K562 (cell line): ENCODE results near the gene PRXL2B. TPM values are rescaled to one million over a fixed set of nuclear protein-coding genes. Genes with fewer than 3 reads are reported as not detected.

Experiments
- ARHGAP35 ChIP-seq: fragments of 450-650 bp; IDR thresholded peaks from 2 replicates; pipeline ENCODE4 v1.6.1; 2018; ENCODE audit not compliant: partially characterized antibody
- ATF2 ChIP-seq: sonication (generic); formaldehyde crosslinking; IDR thresholded peaks from 2 replicates; pipeline ENCODE4 v1.8.1; 2022; ENCODE audit warnings: missing genetic modification reagents
- BCOR ChIP-seq: fragments of 450-650 bp; IDR thresholded peaks from 2 replicates; pipeline ENCODE4 v1.6.1; 2016
- CBX8 ChIP-seq: fragments of 200-600 bp; sonication (generic); IDR thresholded peaks from 2 replicates; pipeline ENCODE4 v1.6.1; 2012; ENCODE audit warnings: borderline replicate concordance, mixed run types, low read depth, mild to moderate bottlenecking, moderate library complexity, mixed read lengths, low read length, control low read depth, inconsistent platforms; ENCODE audit not compliant: poor library complexity, severe bottlenecking; ENCODE audit errors: extremely low read depth
- CREM ChIP-seq: IDR thresholded peaks from 2 replicates; pipeline ENCODE4 v1.6.1; 2014; ENCODE audit warnings: antibody characterized with exemption, low read depth
- EP300 ChIP-seq: IDR thresholded peaks from 2 replicates; pipeline ENCODE4 v1.6.1; 2012; ENCODE audit warnings: low read length, improper control_type of control experiment
- FIP1L1 ChIP-seq: fragments of 200-400 bp; formaldehyde crosslinking; IDR thresholded peaks from 2 replicates; pipeline ENCODE4 v1.6.1; 2018; ENCODE audit warnings: mild to moderate bottlenecking, low read depth, low read length; ENCODE audit not compliant: poor library complexity, severe bottlenecking
- ILF3 ChIP-seq: fragments of 450-650 bp; IDR thresholded peaks from 2 replicates; pipeline ENCODE4 v1.6.1; 2018; ENCODE audit warnings: antibody characterized with exemption, mild to moderate bottlenecking, moderate library complexity, borderline replicate concordance
- MTA3 ChIP-seq: fragments of 450-650 bp; formaldehyde crosslinking; IDR thresholded peaks from 2 replicates; pipeline ENCODE4 v1.6.1; 2017; ENCODE audit warnings: mild to moderate bottlenecking, borderline replicate concordance
- MYC ChIP-seq, 2 experiments: fragments of 250-450 bp in 1 of 2; sonication (Bioruptor Pico) in 1 of 2; IDR thresholded peaks; 2 replicates each; pipeline versions ENCODE4 v1.5.1 to v1.6.1; 2012 to 2021; ENCODE audit warnings: low read depth in 2 of 2, borderline replicate concordance in 1 of 2, improper control_type of control experiment in 1 of 2, low read length in 1 of 2, mild to moderate bottlenecking in 1 of 2, moderate library complexity in 1 of 2
- NFIC ChIP-seq: fragments of 450-650 bp; IDR thresholded peaks from 2 replicates; pipeline ENCODE4 v1.6.1; 2017; ENCODE audit warnings: mild to moderate bottlenecking, inconsistent platforms
- NR4A1 ChIP-seq, 2 experiments: fragments of 250-450 bp in 1 of 2; fragments of 450-650 bp in 1 of 2; sonication (Bioruptor Pico) in 1 of 2; IDR thresholded peaks; 2 replicates each; pipeline versions ENCODE4 v1.4.0 to v1.6.1; 2016 to 2020; ENCODE audit warnings: mild to moderate bottlenecking in 2 of 2, missing compliant biosample characterization in 1 of 2, missing genetic modification characterization in 1 of 2, moderate library complexity in 1 of 2
- PHF8 ChIP-seq: fragments of 200-600 bp; sonication (generic); IDR thresholded peaks from 2 replicates; pipeline ENCODE4 v1.6.1; 2012; ENCODE audit warnings: mixed run types, mild to moderate bottlenecking, inconsistent platforms, low read length, moderate library complexity, borderline replicate concordance
- RBM25 ChIP-seq: fragments of 200-400 bp; formaldehyde crosslinking; IDR thresholded peaks from 2 replicates; pipeline ENCODE4 v1.6.1; 2018; ENCODE audit warnings: low read length, low read depth, moderate library complexity; ENCODE audit not compliant: severe bottlenecking
- RREB1 ChIP-seq: fragments of 250-450 bp; sonication (Bioruptor Pico); IDR thresholded peaks from 2 replicates; pipeline ENCODE4 v1.4.0; 2020
- SOX6 ChIP-seq: fragments of 450-650 bp; IDR thresholded peaks from 2 replicates; pipeline ENCODE4 v1.6.1; 2014; ENCODE audit warnings: mild to moderate bottlenecking
- ZFP30 ChIP-seq: fragments of 250-450 bp; sonication (Bioruptor Pico); IDR thresholded peaks from 2 replicates; pipeline ENCODE4 v1.8.0; 2022; ENCODE audit warnings: moderate library complexity, mild to moderate bottlenecking, inconsistent platforms, borderline replicate concordance
- ZNF124 ChIP-seq: sonication (generic); formaldehyde crosslinking; IDR thresholded peaks from 2 replicates; pipeline ENCODE4 v1.8.1; 2022; ENCODE audit warnings: missing genetic modification reagents
- ZNF384 ChIP-seq: IDR thresholded peaks from 2 replicates; pipeline ENCODE4 v1.6.1; 2012; ENCODE audit warnings: low read depth, low read length, improper control_type of control experiment
- polyA plus RNA-seq, 8 experiments: library from polyadenylated mRNA; depleted of rRNA in 4 of 8; stranded (reverse) in 5 of 8; unstranded in 3 of 8; fragments of >200 nt; fragmentation: Nextera tagmentation in 2 of 8; fragmentation: Illumina TruSeq in 1 of 8; extraction: Ambion mirVana in 2 of 8; extraction: Trizol in 1 of 8; gene quantifications; 2 replicates each; pipeline versions ENCODE4 v1.2.1 to v1.2.3, GENCODE V29; 2011 to 2014; ENCODE audit warnings: inconsistent platforms in 1 of 8, missing spikeins in 1 of 8
- total RNA-seq, 7 experiments: library from RNA; depleted of rRNA in 6 of 7; stranded (reverse); fragments of >200 nt in 6 of 7; fragmentation: Illumina TruSeq in 2 of 7; extraction: Trizol in 2 of 7; gene quantifications; 2 replicates each; pipeline versions ENCODE4 v1.2.1 to v1.2.3, GENCODE V29; 2011 to 2021; ENCODE audit warnings: low replicate concordance in 1 of 7

PRXL2B gene
- total and polyA plus RNA-seq, 9 of the 15 experiments (the other 6 are each of a cell fraction or from before 2014, with no cell fraction given) = 0.99 to 25.3 (median 11.8) TPM

- no peak for TF ChIP-seq ATF2
- TF ChIP-seq CBX8 = no peak
- TF ChIP-seq EP300 = peak; percentile 24; the same call in 1 of the 2 replicates
- TF ChIP-seq ZNF124 (CRISPR knock-in tag) = no peak
- 0 out of 2 replicates have a peak, but pooled peaks have one; percentile 3 for TF ChIP-seq ZNF384
- 0 out of 2 replicates have a peak, but pooled peaks have one; percentile 77 for TF ChIP-seq RREB1 (CRISPR knock-in tag)
- TF ChIP-seq BCOR = peak; percentile 100
- no peak for TF ChIP-seq ILF3
- peak; percentile 72 for TF ChIP-seq CREM
- TF ChIP-seq ZFP30 (CRISPR knock-in tag) = no peak
- TF ChIP-seq RBM25 = peak; percentile 95
- TF ChIP-seq SOX6 = peak; percentile 61
- peak; percentile 16 for TF ChIP-seq ARHGAP35
- TF ChIP-seq PHF8 = peak; percentile 40; the same call in 1 of the 2 replicates
- peak; percentile 85 for TF ChIP-seq FIP1L1
- peak; percentile 99 for TF ChIP-seq NFIC
- peak; percentile 98 for TF ChIP-seq MYC (IDR thresholded peaks at IDR 0.05; ENCODE audit: low read depth, low read length)
- TF ChIP-seq MYC (CRISPR knock-in tag; IDR thresholded peaks at IDR 0.05; ENCODE audit: borderline replicate concordance, low read depth) = peak; percentile 90; the same call in 1 of the 2 replicates
- TF ChIP-seq MTA3 = peak; percentile 76; the same call in 1 of the 2 replicates
- TF ChIP-seq NR4A1 (CRISPR knock-in tag; IDR thresholded peaks at IDR 0.05) = no peak
- peak; percentile 92 for TF ChIP-seq NR4A1 (tag; IDR thresholded peaks at IDR 0.05)
Observed at GRCh38 chr1:2541619-2542245, 44.8 kb upstream of the PRXL2B start (continued).
